ENCODE data around the gene TENM3. TPM values are rescaled to one million over a fixed set of nuclear protein-coding genes. Genes with fewer than 3 reads are reported as not detected.

The TENM3 gene
- total RNA-seq, 1 experiment from 2014 or later = 34.1 TPM

- no peaks in the 10 kb centered on the region for H3K36me3 Mint-ChIP-seq (ENCODE audit: insufficient read depth, unreplicated experiment)
- H3K27me3 Mint-ChIP-seq (ENCODE audit: insufficient read depth, unreplicated experiment) = no peaks in the 10 kb centered on the region
- POLR2A ChIA-PET = no interaction called here
- CTCF ChIA-PET = no interaction called here
- TF ChIP-seq, protein P1, sequence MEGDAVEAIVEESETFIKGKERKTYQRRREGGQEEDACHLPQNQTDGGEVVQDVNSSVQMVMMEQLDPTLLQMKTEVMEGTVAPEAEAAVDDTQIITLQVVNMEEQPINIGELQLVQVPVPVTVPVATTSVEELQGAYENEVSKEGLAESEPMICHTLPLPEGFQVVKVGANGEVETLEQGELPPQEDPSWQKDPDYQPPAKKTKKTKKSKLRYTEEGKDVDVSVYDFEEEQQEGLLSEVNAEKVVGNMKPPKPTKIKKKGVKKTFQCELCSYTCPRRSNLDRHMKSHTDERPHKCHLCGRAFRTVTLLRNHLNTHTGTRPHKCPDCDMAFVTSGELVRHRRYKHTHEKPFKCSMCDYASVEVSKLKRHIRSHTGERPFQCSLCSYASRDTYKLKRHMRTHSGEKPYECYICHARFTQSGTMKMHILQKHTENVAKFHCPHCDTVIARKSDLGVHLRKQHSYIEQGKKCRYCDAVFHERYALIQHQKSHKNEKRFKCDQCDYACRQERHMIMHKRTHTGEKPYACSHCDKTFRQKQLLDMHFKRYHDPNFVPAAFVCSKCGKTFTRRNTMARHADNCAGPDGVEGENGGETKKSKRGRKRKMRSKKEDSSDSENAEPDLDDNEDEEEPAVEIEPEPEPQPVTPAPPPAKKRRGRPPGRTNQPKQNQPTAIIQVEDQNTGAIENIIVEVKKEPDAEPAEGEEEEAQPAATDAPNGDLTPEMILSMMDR (IDR thresholded peaks at IDR 0.05; ENCODE audit: unreplicated experiment) = no peak
- intact Hi-C loops (cut with micrococcal nuclease) = no loop called here
- no peak for DNase-seq (ENCODE audit: unreplicated experiment)
- no TSS peak for BruUV-seq (replicated peaks)
- peaks cover under 1% of the 10 kb centered on the region for H3K4me1 Mint-ChIP-seq (ENCODE audit: insufficient read depth, unreplicated experiment)
- H3K4me3 Mint-ChIP-seq (ENCODE audit: unreplicated experiment) = no peak overlapping the region
- no peaks in the 10 kb centered on the region for H3K9me3 Mint-ChIP-seq (ENCODE audit: unreplicated experiment)
- no peak overlapping the region for H3K27ac Mint-ChIP-seq (ENCODE audit: low read depth, unreplicated experiment)
These were observed 9.0 kb downstream of the TENM3 start for GRCh38 chr4:182252220-182252619.

DNA sequence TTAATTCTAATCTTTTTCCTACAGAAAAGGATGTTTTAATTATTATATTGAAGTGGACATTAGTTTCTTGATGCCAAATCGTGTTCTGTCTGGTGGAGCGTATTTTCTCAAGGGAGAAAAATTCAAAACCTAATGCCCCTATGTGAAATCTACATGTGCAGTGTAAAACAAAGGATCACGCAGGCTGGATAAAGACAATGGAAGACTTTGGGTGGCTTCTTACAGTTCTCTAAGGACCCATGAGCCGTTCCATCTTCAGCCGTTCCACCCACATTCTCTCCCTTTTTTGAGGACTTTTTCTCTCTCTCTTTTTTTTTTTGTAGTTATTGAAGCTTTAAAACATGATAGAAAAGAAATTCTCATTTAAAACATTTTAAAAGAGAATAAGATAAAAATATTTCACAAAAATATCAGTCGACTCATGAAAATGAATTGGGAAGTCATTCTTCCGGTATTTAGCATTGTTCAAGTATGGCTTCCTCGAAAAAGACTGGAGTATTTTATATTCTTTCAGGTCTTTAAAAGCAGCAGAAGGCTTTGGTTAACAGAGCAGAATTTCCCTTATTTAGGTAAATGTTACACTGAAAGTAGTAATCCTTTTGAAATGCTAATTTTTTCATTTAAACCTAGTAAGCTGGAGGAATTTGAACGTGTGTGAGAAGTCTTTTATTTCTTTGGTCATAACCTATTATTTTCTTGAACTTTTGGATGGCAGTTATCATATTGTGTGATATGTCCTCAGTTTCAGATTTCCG lies 11.0 kb downstream of the TENM3 start:
- no TSS peak for BruUV-seq (replicated peaks)

GRCh38 chr4:182255441-182256190 lies 12.4 kb downstream of the TENM3 start:
- no TSS peak for BruUV-seq (replicated peaks)
- CTCF ChIA-PET = interaction anchor here (1.4 kb wide), 1 partner anchor 9 kb away, joined by 3 read pairs; no protein-coding TSS in a partner anchor
- intact Hi-C loops (cut with micrococcal nuclease) = no loop called here

More for the DNA sequence above, 11.0 kb downstream of the TENM3 start:
- no peak for DNase-seq (ENCODE audit: unreplicated experiment)
- ChIA-PET POLR2A (interaction anchor here (0.7 to 0.9 kb wide), 2 partner anchors 134 to 516 kb away, joined by 3 read pairs; no protein-coding TSS in a partner anchor), CTCF (interaction anchor here (0.6 to 1.4 kb wide), 4 partner anchors 8 to 930 kb away, joined by 3 to 4 read pairs (median 3); no protein-coding TSS in a partner anchor)
- Mint-ChIP-seq H3K4me1 (ENCODE audit: insufficient read depth, unreplicated experiment) (no peaks in the 10 kb centered on the region), H3K27ac (ENCODE audit: low read depth, unreplicated experiment) (no peak overlapping the region), H3K9me3 (ENCODE audit: unreplicated experiment) (no peaks in the 10 kb centered on the region), H3K36me3 (ENCODE audit: insufficient read depth, unreplicated experiment) (no peaks in the 10 kb centered on the region), H3K4me3 (ENCODE audit: unreplicated experiment) (no peak overlapping the region), H3K27me3 (ENCODE audit: insufficient read depth, unreplicated experiment) (no peaks in the 10 kb centered on the region)
- intact Hi-C loops (cut with micrococcal nuclease) = no loop called here
- TF ChIP-seq, protein P1 (IDR thresholded peaks at IDR 0.05; ENCODE audit: unreplicated experiment) = no peak

GRCh38 chr4:182257016-182257415 lies 13.8 kb downstream of the TENM3 start:
- Mint-ChIP-seq H3K27ac (ENCODE audit: low read depth, unreplicated experiment) (no peak overlapping the region), H3K4me1 (ENCODE audit: insufficient read depth, unreplicated experiment) (no peaks in the 10 kb centered on the region)

More at GRCh38 chr4:182255441-182256190, 12.4 kb downstream of the TENM3 start:
- peak; percentile 35 for DNase-seq (ENCODE audit: unreplicated experiment)
- no peak overlapping the region for H3K4me3 Mint-ChIP-seq (ENCODE audit: unreplicated experiment)
- H3K36me3 Mint-ChIP-seq (ENCODE audit: insufficient read depth, unreplicated experiment) = no peaks in the 10 kb centered on the region
- H3K27me3 Mint-ChIP-seq (ENCODE audit: insufficient read depth, unreplicated experiment) = no peaks in the 10 kb centered on the region
- no peaks in the 10 kb centered on the region for H3K4me1 Mint-ChIP-seq (ENCODE audit: insufficient read depth, unreplicated experiment)
- no peak overlapping the region for H3K27ac Mint-ChIP-seq (ENCODE audit: low read depth, unreplicated experiment)
- H3K9me3 Mint-ChIP-seq (ENCODE audit: unreplicated experiment) = no peaks in the 10 kb centered on the region
- TF ChIP-seq, protein P1 (IDR thresholded peaks at IDR 0.05; ENCODE audit: unreplicated experiment) = no peak
- POLR2A ChIA-PET = no interaction called here

More at GRCh38 chr4:182257016-182257415, 13.8 kb downstream of the TENM3 start:
- no peak for DNase-seq (ENCODE audit: unreplicated experiment)
- POLR2A ChIA-PET = interaction anchor here (0.6 to 0.7 kb wide), 2 partner anchors 243 to 1374 kb away, joined by 3 to 4 read pairs; no protein-coding TSS in a partner anchor
- H3K9me3 Mint-ChIP-seq (ENCODE audit: unreplicated experiment) = no peaks in the 10 kb centered on the region
- CTCF ChIA-PET = no interaction called here
- no peaks in the 10 kb centered on the region for H3K36me3 Mint-ChIP-seq (ENCODE audit: insufficient read depth, unreplicated experiment)
- H3K4me3 Mint-ChIP-seq (ENCODE audit: unreplicated experiment) = no peak overlapping the region
- H3K27me3 Mint-ChIP-seq (ENCODE audit: insufficient read depth, unreplicated experiment) = no peaks in the 10 kb centered on the region
- intact Hi-C loops (cut with micrococcal nuclease) = no loop called here
- TF ChIP-seq, protein P1 (IDR thresholded peaks at IDR 0.05; ENCODE audit: unreplicated experiment) = no peak
- BruUV-seq (replicated peaks) = no TSS peak
